Lower leg skin (tissue), 3 donors: ENCODE results near the gene SLC22A15.

ENCODE experiments used
- POLR2A ChIP-seq, 2 donors: fragments of 450-650 bp; IDR thresholded peaks; one replicate each; pipeline ENCODE4 v1.6.1; 2016 to 2017; ENCODE audit warnings: antibody characterized with exemption in 2 of 2, mild to moderate bottlenecking in 1 of 2, moderate library complexity in 1 of 2
- TF ChIP-seq, protein P1 (sequence below), 3 donors: fragments of 450-650 bp; IDR thresholded peaks; one replicate each; pipeline ENCODE4 v1.5.1; 2016; ENCODE audit warnings: antibody characterized with exemption in 3 of 3, mild to moderate bottlenecking in 3 of 3, moderate library complexity in 2 of 3

- TF ChIP-seq POLR2A (IDR thresholded peaks at IDR 0.05) = no peak
- TF ChIP-seq, protein P1, sequence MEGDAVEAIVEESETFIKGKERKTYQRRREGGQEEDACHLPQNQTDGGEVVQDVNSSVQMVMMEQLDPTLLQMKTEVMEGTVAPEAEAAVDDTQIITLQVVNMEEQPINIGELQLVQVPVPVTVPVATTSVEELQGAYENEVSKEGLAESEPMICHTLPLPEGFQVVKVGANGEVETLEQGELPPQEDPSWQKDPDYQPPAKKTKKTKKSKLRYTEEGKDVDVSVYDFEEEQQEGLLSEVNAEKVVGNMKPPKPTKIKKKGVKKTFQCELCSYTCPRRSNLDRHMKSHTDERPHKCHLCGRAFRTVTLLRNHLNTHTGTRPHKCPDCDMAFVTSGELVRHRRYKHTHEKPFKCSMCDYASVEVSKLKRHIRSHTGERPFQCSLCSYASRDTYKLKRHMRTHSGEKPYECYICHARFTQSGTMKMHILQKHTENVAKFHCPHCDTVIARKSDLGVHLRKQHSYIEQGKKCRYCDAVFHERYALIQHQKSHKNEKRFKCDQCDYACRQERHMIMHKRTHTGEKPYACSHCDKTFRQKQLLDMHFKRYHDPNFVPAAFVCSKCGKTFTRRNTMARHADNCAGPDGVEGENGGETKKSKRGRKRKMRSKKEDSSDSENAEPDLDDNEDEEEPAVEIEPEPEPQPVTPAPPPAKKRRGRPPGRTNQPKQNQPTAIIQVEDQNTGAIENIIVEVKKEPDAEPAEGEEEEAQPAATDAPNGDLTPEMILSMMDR (IDR thresholded peaks at IDR 0.05) = no peak
Measured at GRCh38 chr1:116097626-116098025, 121.3 kb downstream of the SLC22A15 start.
